Urinary bladder (tissue), 4 donors: ENCODE data around the gene SWI5. TPM values are rescaled to one million over a fixed set of nuclear protein-coding genes. Genes with fewer than 3 reads are reported as not detected.
"Not testable (repeated sequence)": the region's sequence is repeated elsewhere in the genome, so short reads cannot be mapped to it uniquely, and the experiment has no call there.

Source experiments
- DNase-seq: peaks from one replicate; pipeline ENCODE4 v3.0.0-alpha.2; 2015; ENCODE audit errors: extremely low spot score
- H3K27ac ChIP-seq: one replicate; pipeline ENCODE4 v1.5.1; 2013; ENCODE audit warnings: low read depth, mild to moderate bottlenecking, moderate library complexity
- H3K36me3 ChIP-seq: one replicate; pipeline ENCODE4 v1.6.1; 2013; ENCODE audit warnings: mild to moderate bottlenecking, moderate library complexity; ENCODE audit not compliant: insufficient read depth
- H3K4me1 ChIP-seq: one replicate; pipeline ENCODE4 v1.6.1; 2013; ENCODE audit warnings: mild to moderate bottlenecking, moderate library complexity; ENCODE audit not compliant: insufficient read depth
- H3K4me3 ChIP-seq: one replicate; pipeline ENCODE4 v1.5.1; 2013; ENCODE audit warnings: low read depth, low read length
- WGBS: extraction: QIAGEN DNeasy Blood & Tissue Kit; methylation state at CpG from one replicate; pipeline ENCODE4 v1.1.7; 2013; 5-methylcytosine and 5-hydroxymethylcytosine counted together
- polyA plus RNA-seq: library from polyadenylated mRNA; stranded (reverse); fragments of 200-250 nt; gene quantifications from one replicate; pipeline ENCODE4 v1.2.3, GENCODE V29; 2013
- total RNA-seq: library from RNA; depleted of rRNA; stranded (reverse); fragments of >200 nt; gene quantifications from one replicate; pipeline ENCODE4 v1.2.3, GENCODE V29; 2014
- donor health status: healthy with polysubstance abuse.
- donor health status: healthy.

The SWI5 gene
- total and polyA plus RNA-seq, 2 donors = 17.4 to 34.5 TPM

DNA sequence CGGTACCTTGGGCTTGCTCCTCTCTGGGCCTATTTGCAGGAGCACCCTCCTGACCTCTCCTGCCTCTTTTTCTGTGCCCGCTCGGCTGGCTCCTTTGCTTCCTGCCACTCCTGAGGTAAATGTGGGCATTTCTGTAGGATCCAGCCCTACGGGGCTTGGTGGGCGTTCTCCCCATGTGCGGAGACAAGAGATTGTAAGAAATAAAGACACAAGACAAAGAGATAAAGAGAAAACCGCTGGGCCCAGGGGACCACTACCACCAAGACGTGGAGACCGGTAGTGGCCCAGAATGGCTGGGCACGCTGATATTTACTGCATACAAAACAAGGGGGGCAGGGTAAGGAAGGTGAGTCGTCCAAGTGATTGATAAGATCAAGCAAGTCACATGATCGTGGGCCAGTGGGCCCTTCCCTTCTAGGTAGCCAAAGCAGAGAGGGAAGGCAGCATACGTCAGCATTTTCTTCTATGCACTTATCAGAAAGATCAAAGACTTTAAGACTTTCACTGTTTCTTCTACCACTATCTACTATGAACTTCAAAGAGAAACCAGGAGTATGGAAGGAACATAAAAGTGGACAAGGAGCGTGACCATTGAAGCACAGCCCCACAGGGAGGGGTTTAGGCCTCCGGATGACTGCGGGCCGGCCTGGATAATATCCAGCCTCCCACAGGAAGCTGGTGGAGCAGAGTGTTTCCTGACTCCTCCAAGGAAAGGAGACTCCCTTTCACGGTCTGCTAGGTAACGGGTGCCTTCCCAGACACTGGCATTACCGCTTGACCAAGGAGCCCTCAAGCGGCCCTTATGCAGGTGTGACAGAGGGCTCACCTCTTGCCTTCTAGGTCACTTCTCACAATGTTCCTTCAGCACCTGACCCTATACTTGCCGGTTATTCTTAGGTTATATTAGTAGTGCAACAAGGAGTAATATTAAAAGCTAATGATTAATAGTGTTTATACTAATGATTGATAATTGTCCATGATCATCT lies 3.3 kb downstream of the SWI5 start:
- not testable (repeated sequence) for H3K4me3 ChIP-seq, H3K27ac ChIP-seq, DNase-seq, H3K4me1 ChIP-seq, H3K36me3 ChIP-seq
- WGBS = 66% methylated on average over 22 of the region's 22 CpGs

GRCh38 chr9:128280084-128280622 lies 4.1 kb downstream of the SWI5 start:
- Histone ChIP-seq H3K4me3 (no peak overlapping the region), H3K4me1 (no peaks in the 10 kb centered on the region)
- 91% methylated on average over 5 of the region's 5 CpGs for WGBS

DNA sequence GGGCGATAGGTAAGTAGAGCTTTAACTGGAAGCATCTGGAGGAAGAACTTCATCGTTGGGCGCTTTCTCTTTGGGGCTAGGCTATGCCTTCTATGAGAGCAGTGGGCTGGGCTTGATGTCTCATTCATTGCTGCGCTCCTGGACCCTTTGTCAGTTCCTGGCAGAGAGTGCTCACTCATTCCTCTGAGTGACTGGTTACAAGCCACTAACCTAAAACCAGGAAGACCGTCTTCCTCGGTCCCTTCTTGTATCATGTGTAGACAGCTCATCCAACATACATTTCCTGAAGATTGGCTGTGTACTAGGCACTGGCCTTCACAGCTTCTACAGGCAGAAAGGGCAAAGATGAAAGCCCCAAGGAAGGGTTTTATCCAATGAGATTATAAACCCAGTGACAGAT lies 6.4 kb downstream of the SWI5 start:
- Histone ChIP-seq H3K4me3 (no peak overlapping the region), H3K4me1 (no peaks in the 10 kb centered on the region), H3K36me3 (no peaks in the 10 kb centered on the region), H3K27ac (no peak overlapping the region)
- no peak for DNase-seq
- WGBS = 95% methylated on average over 6 of the region's 6 CpGs

More at GRCh38 chr9:128280084-128280622, 4.1 kb downstream of the SWI5 start:
- no peak for DNase-seq
- Histone ChIP-seq H3K36me3 (no peaks in the 10 kb centered on the region), H3K27ac (no peak overlapping the region)

GRCh38 chr9:128285033-128285784 lies 9.1 kb downstream of the SWI5 start:
- no peak for DNase-seq
- no peaks in the 10 kb centered on the region for H3K4me1 ChIP-seq
- H3K4me3 ChIP-seq = no peak overlapping the region
- no peaks in the 10 kb centered on the region for H3K36me3 ChIP-seq
- H3K27ac ChIP-seq = no peak overlapping the region
- 92% methylated on average over 12 of the region's 12 CpGs for WGBS

DNA sequence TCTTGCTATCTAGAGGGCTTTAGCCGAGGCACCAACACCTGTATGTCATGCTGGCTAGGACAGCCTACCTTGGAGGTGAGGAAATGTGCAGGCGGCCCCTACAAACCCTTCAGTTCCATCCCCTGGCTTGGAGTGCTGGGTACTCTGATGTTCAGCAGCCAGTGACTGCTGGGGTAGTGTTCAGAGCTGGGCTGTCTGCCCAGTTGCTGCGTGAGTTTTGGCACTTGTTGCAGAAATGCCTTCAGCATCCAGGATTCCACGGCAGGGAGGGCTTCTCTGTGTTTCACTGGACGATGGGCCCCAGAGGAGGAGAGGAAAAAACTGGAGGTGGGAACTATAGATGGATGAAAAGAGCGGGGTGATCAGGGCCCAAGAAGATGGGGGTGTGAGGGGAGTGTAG lies 10.4 kb downstream of the SWI5 start:
- Histone ChIP-seq H3K4me1 (no peaks in the 10 kb centered on the region), H3K27ac (no peak overlapping the region), H3K36me3 (no peaks in the 10 kb centered on the region), H3K4me3 (no peak overlapping the region)
- DNase-seq = peak; percentile 54
- 29% methylated on average over 6 of the region's 6 CpGs for WGBS

DNA sequence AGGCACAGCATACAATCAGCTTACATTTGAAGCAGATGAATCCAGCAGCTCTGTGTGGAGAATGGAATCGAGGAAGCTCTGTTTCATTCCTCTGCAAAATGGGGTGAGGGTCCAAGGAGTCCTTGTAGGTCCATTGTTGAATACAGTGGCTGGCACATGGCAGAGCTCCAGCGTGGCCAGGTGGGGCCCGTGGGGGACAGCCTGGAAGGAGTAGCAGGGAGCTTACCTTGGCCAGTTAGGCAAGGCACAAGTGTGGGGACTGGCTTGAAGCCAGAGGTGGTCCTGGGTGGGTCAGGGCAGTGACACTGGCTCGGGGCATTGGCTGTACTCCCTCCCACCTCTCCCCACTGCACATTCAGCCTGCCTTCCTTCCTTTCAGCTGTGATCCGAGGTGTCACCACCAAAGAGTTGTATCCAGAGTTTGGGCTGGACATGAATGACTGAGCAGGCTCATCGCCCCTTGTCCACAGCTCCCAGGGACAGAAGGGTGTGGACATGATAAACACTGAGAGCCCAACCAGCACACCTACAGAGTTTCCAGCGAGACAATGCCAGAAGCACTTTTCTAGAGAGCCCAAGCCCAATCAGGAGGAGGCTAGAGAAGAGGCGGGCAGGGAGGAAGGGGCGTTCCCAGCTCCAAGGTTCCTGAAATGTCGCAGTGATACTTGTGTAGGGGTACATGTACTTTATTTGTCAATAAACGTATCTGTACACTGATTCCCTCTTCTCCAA lies 12.4 kb downstream of the SWI5 start:
- no peak overlapping the region for H3K4me3 ChIP-seq
- no peak for DNase-seq
- H3K27ac ChIP-seq = no peak overlapping the region
- no peaks in the 10 kb centered on the region for H3K4me1 ChIP-seq
- no peaks in the 10 kb centered on the region for H3K36me3 ChIP-seq
- 87% methylated on average over 11 of the region's 11 CpGs for WGBS

GRCh38 chr9:128292009-128292408 lies 15.9 kb downstream of the SWI5 start:
- H3K36me3 ChIP-seq = no peaks in the 10 kb centered on the region
- H3K27ac ChIP-seq = no peak overlapping the region
- no peak for DNase-seq
- WGBS = 90% methylated on average over 3 of the region's 3 CpGs
- no peak overlapping the region for H3K4me3 ChIP-seq
- no peaks in the 10 kb centered on the region for H3K4me1 ChIP-seq

- Histone ChIP-seq H3K4me1 (no peaks in the 10 kb centered on the region), H3K36me3 (no peaks in the 10 kb centered on the region), H3K27ac (no peak overlapping the region), H3K4me3 (no peak overlapping the region)
- 91% methylated on average over 4 of the region's 4 CpGs for WGBS
- DNase-seq = no peak
These were observed 17.0 kb downstream of the SWI5 start for GRCh38 chr9:128293091-128293490.

DNA sequence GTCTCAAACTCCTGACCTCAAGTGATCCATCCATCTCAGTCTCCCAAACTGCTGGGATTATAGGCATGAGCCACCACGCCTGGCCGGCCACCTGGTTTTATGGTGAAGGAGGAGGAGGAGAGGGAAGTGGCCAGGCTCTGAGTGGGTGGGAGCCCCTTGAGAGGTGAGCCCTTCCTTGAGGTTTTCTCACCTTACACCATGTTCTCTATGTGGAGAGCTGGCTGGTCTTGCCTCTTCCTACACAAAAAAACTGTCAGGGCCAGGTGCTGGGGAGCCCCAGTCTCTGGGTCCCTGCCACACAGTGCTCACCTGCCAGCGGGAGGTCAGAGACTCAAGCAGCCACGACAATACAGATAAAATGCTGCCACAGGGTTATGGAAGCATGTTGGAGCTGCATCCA lies 18.1 kb downstream of the SWI5 start:
- DNase-seq = no peak
- Histone ChIP-seq H3K4me3 (no peak overlapping the region), H3K36me3 (no peaks in the 10 kb centered on the region), H3K27ac (no peak overlapping the region), H3K4me1 (no peaks in the 10 kb centered on the region)
- WGBS = 90% methylated on average over 4 of the region's 4 CpGs

DNA sequence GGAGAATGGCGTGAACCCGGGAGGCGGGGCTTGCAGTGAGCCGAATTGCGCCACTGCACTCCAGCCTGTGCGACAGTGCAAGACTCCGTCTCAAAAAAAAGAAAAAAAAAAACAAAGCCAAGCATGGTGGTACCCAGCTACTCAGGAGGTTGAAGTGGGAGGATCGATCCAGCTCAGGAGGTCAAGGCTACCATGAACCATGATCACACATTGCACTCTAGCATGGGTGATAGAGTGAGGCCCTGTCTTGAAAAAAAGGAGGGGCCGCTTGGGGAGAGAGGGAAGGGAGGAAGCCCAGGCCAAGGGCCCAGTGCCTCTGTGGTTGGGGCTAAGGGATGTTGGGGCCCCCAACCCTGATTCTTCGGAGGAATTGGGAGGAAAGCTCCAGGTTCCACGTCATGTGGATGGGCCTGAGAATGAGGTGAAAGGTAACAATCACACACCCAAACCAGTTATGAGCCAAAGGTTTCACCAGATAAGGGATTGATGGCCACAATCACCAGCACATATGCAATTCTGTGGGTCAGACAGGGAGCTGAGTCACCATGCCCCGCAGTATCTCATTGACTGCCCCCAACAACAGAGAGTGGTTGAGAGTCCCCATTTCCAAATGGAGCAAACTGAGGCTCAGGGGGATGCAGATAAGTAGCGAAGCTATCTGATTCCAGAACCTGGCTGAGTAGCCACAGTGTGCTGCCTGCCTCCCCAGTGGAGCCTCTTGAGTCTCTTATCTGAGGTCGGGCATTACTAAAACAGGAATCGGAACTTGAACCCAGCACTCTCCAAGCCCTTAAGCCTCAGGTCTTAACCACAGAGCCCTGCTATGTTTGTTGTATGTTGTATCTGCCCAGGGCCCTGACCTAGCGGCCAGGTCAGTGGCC lies 20.5 kb downstream of the SWI5 start:
- H3K27ac ChIP-seq = no peak overlapping the region
- H3K4me1 ChIP-seq = no peaks in the 10 kb centered on the region
- no peak overlapping the region for H3K4me3 ChIP-seq
- no peak for DNase-seq
- H3K36me3 ChIP-seq = no peaks in the 10 kb centered on the region
- WGBS = 88% methylated on average over 16 of the region's 16 CpGs

DNA sequence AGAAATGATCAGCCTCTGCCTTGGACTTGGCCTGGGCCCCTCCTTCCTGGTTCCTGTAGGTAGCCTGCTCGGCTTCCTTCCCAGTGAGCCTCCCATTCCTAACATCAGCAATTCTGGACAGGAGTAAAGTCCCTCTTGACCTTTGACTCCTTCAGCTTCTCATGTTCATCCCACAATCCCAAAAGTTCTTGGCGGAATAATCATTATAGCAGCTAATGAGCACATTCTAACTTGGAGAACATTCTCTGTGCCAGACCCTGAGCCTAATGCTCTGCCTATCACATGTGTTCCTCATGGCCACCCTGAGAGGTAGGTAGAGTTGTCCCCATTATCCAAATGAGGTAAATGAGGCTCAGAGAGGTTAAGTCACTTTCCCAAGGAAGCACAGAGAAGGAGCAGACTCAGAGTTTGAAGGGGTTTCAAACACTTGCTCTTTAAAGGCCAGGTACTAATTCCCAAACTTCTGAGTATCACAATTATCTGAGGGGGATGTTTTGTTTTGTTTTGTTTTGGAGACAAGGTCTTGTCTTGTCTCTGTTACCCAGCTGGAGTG lies 21.2 kb downstream of the SWI5 start:
- no peaks in the 10 kb centered on the region for H3K4me1 ChIP-seq
- WGBS = 86% methylated on average over 2 of the region's 2 CpGs
- no peak overlapping the region for H3K4me3 ChIP-seq
- no peak for DNase-seq
- no peak overlapping the region for H3K27ac ChIP-seq
- no peaks in the 10 kb centered on the region for H3K36me3 ChIP-seq
